ENCODE data around the gene LHX8.
"Not testable (repeated sequence)": the region's sequence is repeated elsewhere in the genome, so short reads cannot be mapped to it uniquely, and the experiment has no call there.

The LHX8 gene

GRCh38 chr1:75099581-75099980, 34.6 kb upstream of the LHX8 start:
- H3K4me3 ChIP-seq (ENCODE audit: severe bottlenecking): no peak overlapping the region
- H3K9me3 ChIP-seq (ENCODE audit: severe bottlenecking): no peaks in the 10 kb centered on the region
- peaks cover 7% of the 10 kb centered on the region for H3K27me3 ChIP-seq (ENCODE audit: insufficient read depth, poor library complexity, severe bottlenecking)
- no peak for ATAC-seq (ENCODE audit: low read depth)
- no peaks in the 10 kb centered on the region for H3K4me1 ChIP-seq (ENCODE audit: insufficient read depth, poor library complexity, severe bottlenecking)
- no peaks in the 10 kb centered on the region for H3K36me3 ChIP-seq (ENCODE audit: low read depth)
- no peak for TF ChIP-seq CTCF (IDR thresholded peaks at IDR 0.05; ENCODE audit: poor library complexity, severe bottlenecking)
- no peak overlapping the region for H3K27ac ChIP-seq (ENCODE audit: poor library complexity, severe bottlenecking)
- no peak for DNase-seq (ENCODE audit: low spot score)

GRCh38 chr1:75100481-75101092, 33.6 kb upstream of the LHX8 start:
- Histone ChIP-seq H3K4me1 (ENCODE audit: insufficient read depth, poor library complexity, severe bottlenecking) (no peaks in the 10 kb centered on the region), H3K27me3 (ENCODE audit: insufficient read depth, poor library complexity, severe bottlenecking) (peaks cover 7% of the 10 kb centered on the region), H3K4me3 (ENCODE audit: severe bottlenecking) (no peak overlapping the region), H3K27ac (ENCODE audit: poor library complexity, severe bottlenecking) (no peak overlapping the region), H3K36me3 (ENCODE audit: low read depth) (no peaks in the 10 kb centered on the region), H3K9me3 (ENCODE audit: severe bottlenecking) (no peaks in the 10 kb centered on the region)
- ATAC-seq (ENCODE audit: low read depth) (no peak), DNase-seq (ENCODE audit: low spot score) (no peak)
- TF ChIP-seq CTCF (IDR thresholded peaks at IDR 0.05; ENCODE audit: poor library complexity, severe bottlenecking): no peak

GRCh38 chr1:75112362-75112951, 21.7 kb upstream of the LHX8 start:
- not testable (repeated sequence) for H3K27ac ChIP-seq (ENCODE audit: poor library complexity, severe bottlenecking); H3K36me3 ChIP-seq (ENCODE audit: low read depth); ATAC-seq (ENCODE audit: low read depth); H3K9me3 ChIP-seq (ENCODE audit: severe bottlenecking); H3K4me1 ChIP-seq (ENCODE audit: insufficient read depth, poor library complexity, severe bottlenecking); DNase-seq (ENCODE audit: low spot score); H3K4me3 ChIP-seq (ENCODE audit: severe bottlenecking)
- peaks cover 30% of the 10 kb centered on the region for H3K27me3 ChIP-seq (ENCODE audit: insufficient read depth, poor library complexity, severe bottlenecking)

GRCh38 chr1:75115654-75116053, 18.5 kb upstream of the LHX8 start:
- no peak for ATAC-seq (ENCODE audit: low read depth)
- no peaks in the 10 kb centered on the region for H3K9me3 ChIP-seq (ENCODE audit: severe bottlenecking)
- no peak overlapping the region for H3K4me3 ChIP-seq (ENCODE audit: severe bottlenecking)
- no peak overlapping the region for H3K27ac ChIP-seq (ENCODE audit: poor library complexity, severe bottlenecking)
- H3K27me3 ChIP-seq (ENCODE audit: insufficient read depth, poor library complexity, severe bottlenecking): peaks cover 45% of the 10 kb centered on the region
- no peaks in the 10 kb centered on the region for H3K4me1 ChIP-seq (ENCODE audit: insufficient read depth, poor library complexity, severe bottlenecking)
- H3K36me3 ChIP-seq (ENCODE audit: low read depth): no peaks in the 10 kb centered on the region
- no peak for TF ChIP-seq CTCF (IDR thresholded peaks at IDR 0.05; ENCODE audit: poor library complexity, severe bottlenecking)
- DNase-seq (ENCODE audit: low spot score): no peak

- no peak overlapping the region for H3K27ac ChIP-seq (ENCODE audit: poor library complexity, severe bottlenecking)
- no peaks in the 10 kb centered on the region for H3K4me1 ChIP-seq (ENCODE audit: insufficient read depth, poor library complexity, severe bottlenecking)
- no peaks in the 10 kb centered on the region for H3K36me3 ChIP-seq (ENCODE audit: low read depth)
- H3K9me3 ChIP-seq (ENCODE audit: severe bottlenecking): no peaks in the 10 kb centered on the region
- no peak for TF ChIP-seq CTCF (IDR thresholded peaks at IDR 0.05; ENCODE audit: poor library complexity, severe bottlenecking)
- DNase-seq (ENCODE audit: low spot score) (no peak), ATAC-seq (ENCODE audit: low read depth) (no peak)
- H3K4me3 ChIP-seq (ENCODE audit: severe bottlenecking): no peak overlapping the region
- peaks cover 93% of the 10 kb centered on the region for H3K27me3 ChIP-seq (ENCODE audit: insufficient read depth, poor library complexity, severe bottlenecking)
These were observed 10.4 kb upstream of the LHX8 start for GRCh38 chr1:75123756-75124155.
